ENCODE measurements around the gene TCF4.

DNA sequence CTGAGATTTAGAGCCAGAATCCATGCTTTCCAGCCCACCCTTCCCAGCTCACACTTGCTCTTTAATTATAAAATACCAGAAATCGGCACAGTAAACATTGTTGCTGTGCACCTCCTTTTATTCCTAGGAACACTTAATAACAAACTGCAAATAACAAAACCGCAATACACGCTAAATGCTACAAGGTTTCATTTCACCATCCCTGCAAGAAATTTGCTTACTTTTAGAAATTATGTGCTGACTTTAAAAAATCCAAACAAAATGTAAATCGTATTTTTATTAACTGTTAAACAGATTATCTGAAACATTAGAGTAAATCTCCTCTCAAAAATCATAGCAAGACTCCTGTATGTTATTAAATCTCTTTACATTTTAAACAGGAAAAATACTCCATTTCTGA, 79.3 kb downstream of the TCF4 start:
- TF ChIP-seq, protein P1, sequence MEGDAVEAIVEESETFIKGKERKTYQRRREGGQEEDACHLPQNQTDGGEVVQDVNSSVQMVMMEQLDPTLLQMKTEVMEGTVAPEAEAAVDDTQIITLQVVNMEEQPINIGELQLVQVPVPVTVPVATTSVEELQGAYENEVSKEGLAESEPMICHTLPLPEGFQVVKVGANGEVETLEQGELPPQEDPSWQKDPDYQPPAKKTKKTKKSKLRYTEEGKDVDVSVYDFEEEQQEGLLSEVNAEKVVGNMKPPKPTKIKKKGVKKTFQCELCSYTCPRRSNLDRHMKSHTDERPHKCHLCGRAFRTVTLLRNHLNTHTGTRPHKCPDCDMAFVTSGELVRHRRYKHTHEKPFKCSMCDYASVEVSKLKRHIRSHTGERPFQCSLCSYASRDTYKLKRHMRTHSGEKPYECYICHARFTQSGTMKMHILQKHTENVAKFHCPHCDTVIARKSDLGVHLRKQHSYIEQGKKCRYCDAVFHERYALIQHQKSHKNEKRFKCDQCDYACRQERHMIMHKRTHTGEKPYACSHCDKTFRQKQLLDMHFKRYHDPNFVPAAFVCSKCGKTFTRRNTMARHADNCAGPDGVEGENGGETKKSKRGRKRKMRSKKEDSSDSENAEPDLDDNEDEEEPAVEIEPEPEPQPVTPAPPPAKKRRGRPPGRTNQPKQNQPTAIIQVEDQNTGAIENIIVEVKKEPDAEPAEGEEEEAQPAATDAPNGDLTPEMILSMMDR (conservative IDR thresholded peaks at IDR 0.05; ENCODE audit: low read depth, low read length) = no peak
- TF ChIP-seq EZH2 (IDR thresholded peaks at IDR 0.05; ENCODE audit: borderline replicate concordance, low read depth, low read length, poor library complexity, severe bottlenecking) = no peak

Measured in A673 (cell line).